GM19099 (cell line): ENCODE results near the gene MED12L.

Experiments used
- POLR2A ChIP-seq: IDR thresholded peaks from 3 replicates; pipeline ENCODE4 v1.6.1; 2011; ENCODE audit warnings: low read depth; ENCODE audit not compliant: insufficient read length; ENCODE audit errors: extremely low read depth

Gene MED12L

GRCh38 chr3:151268267-151269235 lies 183.1 kb downstream of the MED12L start:
- TF ChIP-seq POLR2A: no peak

- no peak for TF ChIP-seq POLR2A
Observed at GRCh38 chr3:151269631-151270030, 184.2 kb downstream of the MED12L start.

GRCh38 chr3:151275091-151275490 lies 189.6 kb downstream of the MED12L start:
- TF ChIP-seq POLR2A: no peak

GRCh38 chr3:151276038-151276686 lies 190.7 kb downstream of the MED12L start:
- TF ChIP-seq POLR2A: no peak

GRCh38 chr3:151276687-151277042 lies 191.2 kb downstream of the MED12L start:
- TF ChIP-seq POLR2A: no peak

DNA sequence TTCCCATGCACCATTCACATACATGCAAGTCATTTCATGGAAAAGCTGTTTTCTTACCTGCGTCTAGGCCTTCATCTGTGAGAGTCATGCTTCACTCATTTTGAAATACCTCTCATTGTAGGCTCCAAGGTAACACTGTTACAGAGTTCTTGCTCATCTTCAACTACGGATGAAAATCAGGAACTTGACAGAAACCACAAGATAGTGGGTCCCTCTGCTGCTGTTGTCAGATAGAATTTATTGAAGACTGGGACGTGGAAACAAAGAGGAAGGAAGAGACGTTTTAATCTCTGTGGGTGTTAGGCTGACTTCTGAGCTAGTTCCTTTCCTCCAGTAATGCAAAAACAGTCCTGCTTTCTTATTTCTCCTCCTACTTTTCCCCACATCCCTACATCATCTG lies 192.8 kb downstream of the MED12L start, which contains the start of gene P2RY14:
TSS of gene P2RY14 (minus strand) at position 313 of the 400 bp plus-strand sequence. CDS start 64,226 bp downstream, outside the sequence.
- no peak for TF ChIP-seq POLR2A

- no peak for TF ChIP-seq POLR2A
Observed at GRCh38 chr3:151281671-151282324, 196.3 kb downstream of the MED12L start.

- no peak for TF ChIP-seq POLR2A
Observed at GRCh38 chr3:151282921-151283320, 197.5 kb downstream of the MED12L start.

DNA sequence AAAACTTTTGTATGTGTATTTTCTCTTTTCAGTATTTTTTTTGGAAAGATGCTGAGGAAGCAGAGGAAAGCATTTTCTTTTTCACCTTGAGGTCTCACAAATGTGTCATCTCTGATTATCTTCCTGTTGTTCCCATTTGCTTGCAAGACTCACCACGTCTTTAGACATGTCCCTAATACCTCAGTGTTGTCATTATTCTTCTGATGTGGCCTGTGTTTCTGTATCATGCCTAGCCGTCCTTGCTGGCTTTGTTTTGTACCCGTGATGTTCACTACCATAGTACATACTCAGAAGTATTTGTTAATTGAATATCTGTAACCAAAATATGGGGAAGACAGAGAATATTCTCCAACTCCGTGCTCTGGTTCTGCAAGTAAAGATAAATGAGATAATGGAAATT lies 197.9 kb downstream of the MED12L start:
- TF ChIP-seq POLR2A: no peak

DNA sequence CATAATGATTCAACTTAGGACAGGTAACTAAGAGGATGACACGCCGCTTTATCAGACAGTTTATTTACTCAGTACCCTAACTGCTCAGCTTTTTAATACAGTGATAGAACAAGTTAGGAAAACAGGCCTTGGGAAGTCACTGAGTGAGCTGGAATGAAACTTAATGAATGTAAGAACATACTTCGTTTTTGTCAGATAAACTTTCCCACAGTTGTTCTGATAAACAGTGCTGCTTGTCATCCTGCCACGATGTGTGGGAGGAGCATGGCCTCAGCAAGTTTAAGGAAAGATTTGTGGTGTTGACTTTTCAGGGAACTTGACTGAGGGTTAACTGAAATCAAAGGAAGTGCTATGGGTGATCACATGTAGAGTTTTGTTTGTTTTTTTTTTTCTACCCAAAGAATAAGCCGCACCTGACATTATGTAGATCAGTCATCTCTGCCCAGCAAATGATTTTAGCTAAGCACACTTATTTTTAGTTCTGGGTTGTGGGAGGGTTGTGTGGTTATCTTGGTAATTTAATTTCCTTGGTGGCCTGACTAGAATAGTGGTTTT lies 198.5 kb downstream of the MED12L start:
- no peak for TF ChIP-seq POLR2A

GRCh38 chr3:151285940-151286339 lies 200.5 kb downstream of the MED12L start:
- no peak for TF ChIP-seq POLR2A

- no peak for TF ChIP-seq POLR2A
Observed at GRCh38 chr3:151289445-151289844, 204.0 kb downstream of the MED12L start.

DNA sequence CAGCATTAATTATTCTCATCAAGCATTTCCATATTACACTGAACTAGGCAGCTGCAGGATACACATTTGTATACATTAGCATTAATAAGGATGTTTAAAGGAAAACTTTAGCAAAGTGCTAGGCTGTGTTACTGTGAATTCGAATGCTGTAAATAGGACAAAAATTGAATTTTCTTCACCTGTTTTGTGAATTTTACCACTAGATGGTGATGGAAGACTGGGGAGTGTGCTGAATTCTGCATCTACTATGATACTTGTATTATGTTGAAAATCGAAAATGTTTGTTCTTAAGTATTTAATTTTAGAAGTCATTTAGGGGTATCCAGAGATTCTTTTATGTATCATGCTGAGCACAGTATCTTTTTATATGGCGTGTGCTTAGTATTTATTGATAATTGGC lies 205.2 kb downstream of the MED12L start:
- TF ChIP-seq POLR2A: no peak

GRCh38 chr3:151293127-151293526 lies 207.7 kb downstream of the MED12L start:
- TF ChIP-seq POLR2A: no peak

DNA sequence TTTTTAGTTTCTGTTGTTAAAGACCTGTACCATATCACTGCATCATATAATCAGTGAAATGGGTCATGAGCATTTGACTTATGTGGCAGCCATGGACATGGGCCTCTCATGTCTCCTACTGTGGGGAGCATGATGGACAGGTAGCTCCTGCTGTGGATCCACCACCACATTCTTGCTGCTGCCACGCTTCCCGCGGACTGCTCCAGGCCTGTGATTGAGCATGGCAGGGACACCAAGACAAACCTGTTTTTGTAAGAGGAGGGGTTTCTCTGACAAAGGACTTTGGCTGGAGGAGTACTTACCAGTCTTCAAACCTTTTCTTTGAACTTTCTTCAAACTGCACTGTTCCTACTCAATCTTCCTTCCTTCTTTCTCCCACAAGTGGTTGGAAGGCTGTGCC lies 210.8 kb downstream of the MED12L start:
- no peak for TF ChIP-seq POLR2A
